HG03097 (cell line): ENCODE results near the gene MRAS.

ENCODE experiments used
- ATAC-seq: cut with Tn5 transposase; IDR thresholded peaks from one replicate; pipeline ENCODE4 v1.9.1; 2021; ENCODE audit not compliant: unreplicated experiment, low FRiP score

Gene MRAS

GRCh38 chr3:138384976-138385375 is 36.6 kb downstream of the MRAS start:
- ATAC-seq: no peak

DNA sequence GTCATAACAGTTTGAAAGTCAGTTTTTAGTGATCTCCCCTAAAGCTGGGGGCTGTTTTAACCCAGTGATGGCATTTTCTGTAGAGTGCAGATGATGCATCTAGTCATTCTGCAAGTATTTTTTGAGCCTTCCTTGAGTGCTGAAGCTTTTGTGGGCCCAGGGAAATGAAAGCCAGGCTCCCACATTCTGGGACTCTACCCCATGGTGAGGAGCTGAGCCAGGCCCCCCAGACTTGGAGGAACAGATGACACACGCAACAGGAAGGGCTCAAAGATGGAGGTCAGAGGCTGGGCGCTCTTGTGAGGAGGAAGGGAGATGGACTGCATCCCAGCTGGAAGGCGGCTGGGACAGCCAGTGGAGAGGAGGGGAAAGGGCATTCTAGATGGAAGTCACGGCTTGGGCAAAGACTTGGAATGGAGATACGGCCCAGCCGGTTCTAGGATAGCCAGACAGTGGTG is 40.8 kb downstream of the MRAS start:
- ATAC-seq: no peak

DNA sequence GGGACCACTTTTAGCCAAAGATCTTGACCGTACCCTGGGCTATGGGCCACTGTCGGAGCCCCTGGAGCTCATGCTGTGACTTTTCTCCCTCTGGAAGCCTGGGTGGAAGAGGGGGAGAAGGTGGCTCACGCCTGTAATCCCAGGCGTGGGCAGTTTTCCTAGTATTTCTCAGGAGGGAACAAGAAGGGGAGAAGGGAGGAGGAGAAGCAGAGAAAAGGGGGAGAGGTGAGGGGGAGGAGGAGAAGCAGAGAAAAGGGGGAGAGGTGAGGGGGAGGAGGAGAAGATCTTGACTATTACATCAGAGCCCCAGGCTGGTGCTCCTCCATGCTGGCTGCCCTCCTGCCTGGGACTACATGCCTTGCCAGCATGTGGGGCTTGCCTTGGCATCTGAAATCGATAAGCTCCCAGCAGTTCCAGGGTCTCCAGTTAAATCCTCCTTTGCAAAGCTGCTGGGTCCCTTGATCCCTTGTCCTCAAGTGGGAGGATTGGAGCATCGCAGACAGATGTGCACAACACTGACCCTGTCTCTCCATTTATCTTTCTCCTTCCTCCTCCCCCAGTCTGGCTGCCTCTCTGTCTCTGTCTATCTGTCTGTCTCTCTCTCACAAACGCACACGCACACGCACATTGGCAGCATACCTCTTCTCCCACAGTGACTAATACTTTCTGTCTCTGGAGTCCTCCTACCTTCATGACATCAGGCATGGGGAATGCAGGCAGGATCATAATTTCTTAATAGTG is 41.6 kb downstream of the MRAS start:
- no peak for ATAC-seq

- ATAC-seq: no peak
Observed at GRCh38 chr3:138390582-138390932, 42.2 kb downstream of the MRAS start.

DNA sequence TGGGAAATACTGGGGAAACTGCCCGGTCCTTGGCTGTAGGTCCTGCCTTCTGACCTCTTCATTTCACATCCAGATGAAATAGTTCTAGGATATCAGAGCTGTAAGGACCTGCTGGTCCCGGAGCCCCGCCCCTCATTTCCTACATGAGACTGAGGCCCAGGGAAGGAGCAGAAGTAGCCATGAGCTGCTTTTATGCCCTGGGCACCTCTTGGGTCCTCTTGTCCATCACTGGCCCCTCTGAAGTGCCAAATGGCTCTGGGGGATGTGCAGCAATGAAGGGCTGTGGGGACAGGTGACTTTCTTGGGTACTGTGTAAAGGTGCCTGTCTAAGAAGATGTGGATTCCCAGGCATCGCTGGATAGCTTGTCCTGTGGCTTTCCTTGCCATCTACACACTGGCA is 45.8 kb downstream of the MRAS start:
- ATAC-seq: no peak

DNA sequence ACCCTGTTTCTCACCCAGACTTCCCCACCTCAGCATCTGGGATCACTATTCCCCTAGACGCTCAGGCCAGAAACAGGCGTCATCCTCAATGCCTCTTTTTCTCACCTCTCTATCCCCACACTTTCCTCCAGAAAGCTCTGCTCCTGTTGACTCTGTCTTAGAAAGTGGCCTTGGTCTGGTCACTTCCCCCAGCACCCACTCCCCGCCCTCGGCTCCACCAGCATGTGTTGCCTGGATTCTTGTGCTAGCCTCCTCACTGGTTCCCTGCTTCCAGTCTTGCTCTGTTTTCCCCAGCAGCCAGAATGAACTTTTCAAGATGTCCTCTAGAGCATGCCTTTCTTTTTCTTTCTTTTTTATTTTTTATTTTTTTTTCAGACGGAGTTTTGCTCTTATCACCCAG is 46.3 kb downstream of the MRAS start:
- ATAC-seq: no peak

- no peak for ATAC-seq
Observed at GRCh38 chr3:138395865-138396751, 47.7 kb downstream of the MRAS start.

GRCh38 chr3:138396752-138397410 is 48.5 kb downstream of the MRAS start:
- no peak for ATAC-seq

DNA sequence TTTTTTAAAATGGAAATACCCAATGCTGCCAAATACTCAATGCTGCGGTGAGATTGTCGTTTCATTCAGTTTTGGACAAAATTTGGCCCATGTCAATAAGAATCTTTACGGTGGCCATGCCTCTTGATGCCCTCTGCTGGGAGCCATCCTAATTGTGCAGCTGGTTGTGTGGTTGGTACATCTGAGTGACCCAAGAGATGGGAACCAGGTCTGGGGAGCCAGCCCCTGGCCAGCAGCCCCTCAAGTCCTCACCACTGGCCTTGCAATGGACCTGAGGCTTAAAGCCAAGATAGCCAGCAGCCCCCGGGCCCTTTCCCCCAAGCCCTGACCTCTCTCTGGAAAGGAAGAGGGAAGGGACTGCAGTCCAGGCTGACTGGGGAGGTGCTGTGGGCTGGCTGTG is 49.6 kb downstream of the MRAS start:
- ATAC-seq: no peak

DNA sequence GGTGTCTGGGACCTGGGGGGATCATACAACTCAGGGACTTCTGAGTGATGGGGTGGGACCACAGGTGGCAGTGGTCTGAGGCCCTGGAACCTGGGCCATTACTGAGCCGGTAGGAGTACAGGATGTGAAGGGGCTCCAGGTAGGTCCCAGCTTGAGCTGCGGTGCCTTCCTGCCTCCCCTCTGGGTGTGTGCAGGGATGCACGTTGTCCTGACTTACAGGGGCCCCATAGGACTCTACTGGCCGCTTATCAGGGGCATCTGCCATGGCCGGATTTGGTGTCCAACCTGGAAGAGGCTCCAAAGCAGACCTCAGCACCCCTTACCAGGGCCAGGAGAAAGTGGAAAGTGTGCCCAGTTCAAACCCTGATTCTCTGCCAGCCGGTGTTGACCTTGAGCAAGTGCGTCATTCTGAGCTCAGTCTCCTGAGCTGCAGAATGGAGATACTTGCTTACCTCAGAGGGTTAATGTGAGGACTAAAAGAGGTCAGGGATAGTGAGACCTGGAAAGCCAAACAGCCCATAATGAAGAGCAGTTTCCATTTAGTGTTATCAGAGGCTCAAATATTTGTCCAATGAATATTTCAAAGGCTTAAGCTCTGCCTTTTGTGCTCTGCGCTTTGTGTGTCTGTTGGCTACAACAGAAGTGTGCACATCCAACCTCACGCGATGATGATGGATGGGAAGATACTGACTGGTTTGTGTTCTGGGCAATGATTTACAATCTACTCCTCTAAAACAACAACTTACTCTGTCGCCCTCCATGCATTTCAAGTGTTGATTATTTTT is 50.6 kb downstream of the MRAS start:
- ATAC-seq: no peak

DNA sequence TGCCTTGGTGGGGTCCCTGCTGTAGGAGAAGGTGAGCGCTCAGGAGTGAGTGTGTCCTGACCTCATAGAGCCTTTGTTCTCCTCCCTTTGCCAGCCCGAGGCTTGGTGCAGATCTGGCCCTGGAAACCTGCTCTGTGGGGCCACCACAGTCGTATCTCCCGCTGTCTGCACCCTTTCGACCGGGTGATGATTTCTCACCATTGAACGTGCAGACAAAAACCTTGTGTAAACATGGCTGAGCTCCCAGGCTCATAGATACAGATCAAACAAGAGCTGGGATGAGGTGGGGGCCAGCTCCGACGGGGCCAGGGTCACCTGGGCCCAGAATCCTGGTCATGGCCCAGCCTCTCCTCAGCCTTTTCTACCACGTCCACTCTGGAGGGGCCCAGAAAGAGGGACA is 51.4 kb downstream of the MRAS start:
- no peak for ATAC-seq

DNA sequence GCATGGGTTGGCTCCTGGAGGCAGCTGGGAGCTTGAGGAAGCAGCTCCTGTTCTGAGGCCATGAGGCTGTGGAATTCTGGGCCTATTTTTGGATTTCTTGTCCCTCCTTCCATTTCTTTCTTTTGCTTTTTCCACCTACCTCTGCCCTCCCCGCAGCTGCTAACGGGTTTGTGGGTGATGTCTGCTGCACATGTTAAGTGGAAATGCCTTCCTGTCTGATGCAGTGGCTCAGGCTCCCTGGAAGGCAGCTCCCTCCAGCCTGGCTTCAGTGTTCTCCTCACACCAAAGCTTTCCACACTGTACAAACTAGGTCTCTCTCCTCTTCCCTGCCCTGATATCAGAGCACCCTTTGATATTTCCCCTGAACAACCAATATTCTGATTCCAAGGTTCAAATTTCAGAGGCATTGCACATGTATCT is 52.3 kb downstream of the MRAS start:
- no peak for ATAC-seq

- ATAC-seq: no peak
Observed at GRCh38 chr3:138401834-138402233, 53.5 kb downstream of the MRAS start.

DNA sequence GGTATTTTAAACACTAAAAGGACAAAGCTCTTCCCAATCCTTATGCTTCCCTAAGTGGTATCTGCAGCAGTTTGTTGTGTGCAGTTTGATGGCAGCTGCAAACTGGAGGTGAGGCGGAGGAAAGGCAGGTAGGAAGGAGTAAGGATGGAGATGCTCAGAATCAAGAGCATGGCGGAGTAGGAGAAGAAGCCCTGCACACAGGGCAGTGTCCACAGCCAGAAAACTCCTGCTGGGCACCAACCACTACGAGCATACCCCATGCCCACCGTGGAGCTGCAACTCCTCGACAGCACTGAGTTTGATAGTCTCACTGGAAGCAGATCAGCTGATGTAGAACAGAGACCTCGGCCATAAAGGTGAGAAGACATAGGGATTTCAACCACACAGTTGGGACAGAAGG is 55.7 kb downstream of the MRAS start:
- ATAC-seq: no peak

DNA sequence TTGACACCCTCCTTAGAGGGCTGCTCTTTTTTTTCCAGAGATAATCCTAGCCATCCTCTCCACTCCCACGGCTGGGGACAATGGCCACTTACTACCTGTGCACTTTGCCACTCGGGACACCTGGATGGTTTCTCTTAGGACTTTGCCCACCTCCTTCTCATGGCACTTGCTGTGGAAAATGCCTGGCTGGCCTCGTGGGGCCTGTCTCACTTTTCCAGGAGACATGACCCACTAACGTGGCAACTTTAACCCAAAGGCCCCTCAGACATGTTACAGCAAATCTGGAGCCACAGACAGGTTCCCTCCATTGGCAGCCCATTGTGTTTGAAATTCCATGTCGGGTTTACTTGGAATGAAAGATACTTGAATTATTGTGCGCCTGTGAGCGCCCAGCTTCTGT is 56.6 kb downstream of the MRAS start:
- no peak for ATAC-seq

GRCh38 chr3:138405486-138405885 is 57.1 kb downstream of the MRAS start:
- no peak for ATAC-seq

DNA sequence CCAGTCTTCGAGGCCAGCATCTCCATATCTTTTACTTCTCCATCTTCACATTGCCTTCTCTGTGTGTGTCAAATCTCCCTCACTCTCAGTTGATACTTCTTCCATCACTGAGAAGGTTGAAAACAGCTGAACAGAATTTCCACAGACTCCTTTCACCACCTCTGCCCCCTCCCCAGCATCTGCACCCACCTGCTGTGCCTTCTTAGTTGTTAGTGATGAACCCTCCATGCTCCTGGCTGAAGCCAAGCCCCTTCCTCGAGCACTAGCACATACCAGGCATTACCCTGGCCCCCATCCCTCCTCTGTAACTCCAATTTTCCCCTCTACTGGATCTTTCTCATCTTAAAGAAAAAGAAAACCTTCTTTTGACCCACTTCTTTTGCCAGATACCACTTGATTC is 58.2 kb downstream of the MRAS start:
- ATAC-seq: no peak

- no peak for ATAC-seq
Observed at GRCh38 chr3:138407236-138407907, 59.0 kb downstream of the MRAS start.

DNA sequence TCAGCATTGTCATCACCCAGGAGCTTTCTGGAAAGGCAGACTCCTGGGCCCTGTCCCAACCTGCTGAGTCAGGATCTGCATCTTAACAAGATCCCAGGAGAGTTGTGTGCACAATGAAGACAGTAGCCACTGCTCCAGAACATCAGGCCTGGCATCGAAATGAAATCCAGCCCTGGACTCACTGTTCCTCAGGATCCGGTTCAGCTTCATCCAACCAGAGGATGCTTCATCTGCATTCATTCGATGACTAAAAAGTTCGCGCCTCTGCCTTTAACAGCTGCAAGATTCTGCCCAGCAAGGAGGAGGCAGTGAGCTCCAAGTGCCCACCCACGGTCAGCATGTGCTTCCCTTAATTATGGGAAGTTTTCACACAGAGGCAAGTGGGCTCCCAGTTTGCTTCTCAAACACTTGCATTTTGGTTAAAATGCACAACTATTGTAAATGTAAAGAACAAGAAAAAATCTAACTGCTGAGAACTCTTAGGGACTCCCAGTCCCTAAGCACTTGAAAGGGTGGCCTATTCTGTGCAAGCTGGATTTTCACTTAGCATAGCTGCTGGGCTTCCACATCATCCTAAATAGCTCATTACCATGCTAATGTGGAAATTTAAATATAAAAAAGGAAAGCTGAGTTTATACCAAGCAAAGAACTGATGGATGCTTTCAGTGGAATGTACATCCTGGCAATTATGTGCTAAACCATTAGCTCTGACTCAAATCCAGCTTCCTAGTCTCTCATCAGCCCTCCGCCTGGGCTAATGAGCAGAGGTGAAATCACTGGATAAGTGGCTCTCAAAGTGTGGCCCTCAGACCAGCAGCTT is 60.6 kb downstream of the MRAS start:
- no peak for ATAC-seq
